ENCODE measurements around the gene CACNA1F. TPM values are rescaled to one million over a fixed set of nuclear protein-coding genes. Genes with fewer than 3 reads are reported as not detected.

The CACNA1F gene
- total RNA-seq, 2 experiments from 2014 or later: not detected

- H3K36me3 ChIP-seq (ENCODE audit: insufficient read depth, low read length): peaks cover 8% of the 10 kb centered on the region; the same call in 1 of the 2 replicates
- no peaks in the 10 kb centered on the region for H3K9me3 ChIP-seq (ENCODE audit: low read length)
- no peaks in the 10 kb centered on the region for H4K20me1 ChIP-seq (ENCODE audit: insufficient read depth, low read length)
- no peak overlapping the region for H2AFZ ChIP-seq (ENCODE audit: low read length)
- H3K4me2 ChIP-seq (ENCODE audit: low read length): no peak overlapping the region
- no peak for TF ChIP-seq EZH2phosphoT487 (IDR thresholded peaks at IDR 0.05; ENCODE audit: borderline replicate concordance, low read depth, low read length)
- no peak for TF ChIP-seq CTCF (conservative IDR thresholded peaks at IDR 0.05; ENCODE audit: low read length)
- intact Hi-C loops (cut with micrococcal nuclease; ENCODE audit: unreplicated experiment): no loop called here
- no TSS peak for BruUV-seq (replicated peaks)
- H3K79me2 ChIP-seq (ENCODE audit: insufficient read depth, low read depth, low read length): peaks cover 27% of the 10 kb centered on the region
- H3K27ac ChIP-seq (ENCODE audit: low read depth, low read length, poor library complexity, severe bottlenecking): no peak overlapping the region
- no peak overlapping the region for H3K4me3 ChIP-seq (ENCODE audit: low read depth, low read length, poor library complexity, severe bottlenecking)
- H3K9me2 ChIP-seq (ENCODE audit: insufficient read depth, low read length): no peaks in the 10 kb centered on the region
- peaks cover 29% of the 10 kb centered on the region for H3K4me1 ChIP-seq (ENCODE audit: insufficient read depth, low read length, poor library complexity, severe bottlenecking)
- ChIA-PET POLR2A (no interaction called here), CTCF (ENCODE audit: unreplicated experiment) (no interaction called here)
- DNase-seq (ENCODE audit: low spot score): no peak
Measured at GRCh38 chrX:49273181-49273727, 40.1 kb upstream of the CACNA1F start.

- Histone ChIP-seq H3K9me2 (ENCODE audit: insufficient read depth, low read length) (no peaks in the 10 kb centered on the region), H3K79me2 (ENCODE audit: insufficient read depth, low read depth, low read length) (peaks cover 27% of the 10 kb centered on the region), H3K4me3 (ENCODE audit: low read depth, low read length, poor library complexity, severe bottlenecking) (peak overlapping the region; percentile 91), H4K20me1 (ENCODE audit: insufficient read depth, low read length) (no peaks in the 10 kb centered on the region), H2AFZ (ENCODE audit: low read length) (no peak overlapping the region), H3K27ac (ENCODE audit: low read depth, low read length, poor library complexity, severe bottlenecking) (no peak overlapping the region), H3K36me3 (ENCODE audit: insufficient read depth, low read length) (peaks cover 8% of the 10 kb centered on the region; the same call in 1 of the 2 replicates), H3K9me3 (ENCODE audit: low read length) (no peaks in the 10 kb centered on the region), H3K4me1 (ENCODE audit: insufficient read depth, low read length, poor library complexity, severe bottlenecking) (peaks cover 32% of the 10 kb centered on the region), H3K4me2 (ENCODE audit: low read length) (peak overlapping the region; percentile 75)
- BruUV-seq (replicated peaks): no TSS peak
- ChIA-PET POLR2A (interaction anchor here (1.7 kb wide), 1 partner anchor 82 kb away, joined by 5 read pairs; no protein-coding TSS in a partner anchor), CTCF (ENCODE audit: unreplicated experiment) (no interaction called here)
- no peak for TF ChIP-seq CTCF (conservative IDR thresholded peaks at IDR 0.05; ENCODE audit: low read length)
- no peak for TF ChIP-seq EZH2phosphoT487 (IDR thresholded peaks at IDR 0.05; ENCODE audit: borderline replicate concordance, low read depth, low read length)
- intact Hi-C loops (cut with micrococcal nuclease; ENCODE audit: unreplicated experiment): no loop called here
- peak; percentile 12 for DNase-seq (ENCODE audit: low spot score)
Measured at GRCh38 chrX:49272421-49272820, 39.3 kb upstream of the CACNA1F start.

GRCh38 chrX:49271341-49271740, 38.2 kb upstream of the CACNA1F start:
- peak overlapping the region; percentile 91 for H3K4me3 ChIP-seq (ENCODE audit: low read depth, low read length, poor library complexity, severe bottlenecking)
- H3K4me2 ChIP-seq (ENCODE audit: low read length): peak overlapping the region; percentile 75
- POLR2A ChIA-PET: interaction anchor here (1.7 kb wide), 1 partner anchor 81 kb away, joined by 5 read pairs; no protein-coding TSS in a partner anchor

More at GRCh38 chrX:49271341-49271740, 38.2 kb upstream of the CACNA1F start:
- TF ChIP-seq EZH2phosphoT487 (IDR thresholded peaks at IDR 0.05; ENCODE audit: borderline replicate concordance, low read depth, low read length): no peak
- TF ChIP-seq CTCF (conservative IDR thresholded peaks at IDR 0.05; ENCODE audit: low read length): no peak
- DNase-seq (ENCODE audit: low spot score): no peak
- H2AFZ ChIP-seq (ENCODE audit: low read length): no peak overlapping the region
- H3K36me3 ChIP-seq (ENCODE audit: insufficient read depth, low read length): peaks cover 8% of the 10 kb centered on the region; the same call in 1 of the 2 replicates
- H3K79me2 ChIP-seq (ENCODE audit: insufficient read depth, low read depth, low read length): peaks cover 27% of the 10 kb centered on the region
- BruUV-seq (replicated peaks): TSS peak; percentile 65
- no peaks in the 10 kb centered on the region for H3K9me3 ChIP-seq (ENCODE audit: low read length)
- no peak overlapping the region for H3K27ac ChIP-seq (ENCODE audit: low read depth, low read length, poor library complexity, severe bottlenecking)
- no peaks in the 10 kb centered on the region for H4K20me1 ChIP-seq (ENCODE audit: insufficient read depth, low read length)
- intact Hi-C loops (cut with micrococcal nuclease; ENCODE audit: unreplicated experiment): no loop called here
- H3K4me1 ChIP-seq (ENCODE audit: insufficient read depth, low read length, poor library complexity, severe bottlenecking): peaks cover 32% of the 10 kb centered on the region
- H3K9me2 ChIP-seq (ENCODE audit: insufficient read depth, low read length): no peaks in the 10 kb centered on the region
- CTCF ChIA-PET (ENCODE audit: unreplicated experiment): interaction anchor here (0.6 kb wide), 1 partner anchor 23 kb away, joined by 4 read pairs; no protein-coding TSS in a partner anchor

Measured in OCI-LY7 (cell line).